Mesenteric fat pad (tissue), 1 donor: Measurements from ENCODE around the gene PRRT1B. TPM values are rescaled to one million over a fixed set of nuclear protein-coding genes. Genes with fewer than 3 reads are reported as not detected.
"Not testable (repeated sequence)": the region's sequence is repeated elsewhere in the genome, so short reads cannot be mapped to it uniquely, and the experiment has no call there.

Experiments used
- DNase-seq: peaks from one replicate; pipeline ENCODE4 v3.0.0-alpha.2; 2020; ENCODE audit warnings: low spot score
- long read RNA-seq: library from polyadenylated mRNA; unstranded; transcript quantifications from one replicate; pipeline ENCODE4 v2.0.0, GENCODE V29; 2020
- total RNA-seq: library from RNA; stranded (reverse); fragmentation: NEBNext Ultra II Directional; extraction: Animal tissue kit (Norgen Biotek cat#: 25700); gene quantifications from one replicate; pipeline ENCODE4 v1.2.1, GENCODE V29; 2021
- donor health status: DM: yes; HTN: yes; CAD: no.

PRRT1B gene
- not detected for total RNA-seq
- long read RNA-seq, partial matches to known transcripts = 0 of 1 reads
- long read RNA-seq, other reads (novel, unspliced or antisense) = 1 of 1 reads

GRCh38 chr9:131545003-131545785 is at the start of gene PRRT1B:
Gene PRRT1B (plus strand): TSS chr9:131545523. CDS start chr9:131545616, 93 bp downstream.
- no peak for DNase-seq

GRCh38 chr9:131495785-131496184 is 49.5 kb upstream of the PRRT1B start:
- no peak for DNase-seq

- DNase-seq = no peak
Observed at GRCh38 chr9:131496844-131497405, 48.4 kb upstream of the PRRT1B start.

GRCh38 chr9:131499254-131499767 is 46.0 kb upstream of the PRRT1B start:
- DNase-seq = no peak

- DNase-seq = no peak
Observed at GRCh38 chr9:131500377-131500776, 44.9 kb upstream of the PRRT1B start.

GRCh38 chr9:131500939-131501541 is 44.3 kb upstream of the PRRT1B start:
- no peak for DNase-seq

- DNase-seq = peak; percentile 96
Observed at GRCh38 chr9:131502781-131503625, 42.3 kb upstream of the PRRT1B start, which contains the start of gene POMT1. Gene POMT1 (plus strand): TSS chr9:131502918. CDS start chr9:131504219, 1,301 bp downstream.

- no peak for DNase-seq
Observed at GRCh38 chr9:131503626-131504465, 41.5 kb upstream of the PRRT1B start.

GRCh38 chr9:131505012-131505411 is 40.3 kb upstream of the PRRT1B start:
- DNase-seq = no peak

- DNase-seq = no peak
Observed at GRCh38 chr9:131511416-131511815, 33.9 kb upstream of the PRRT1B start.

- DNase-seq = no peak
Observed at GRCh38 chr9:131511880-131512279, 33.4 kb upstream of the PRRT1B start.

- DNase-seq = no peak
Observed at GRCh38 chr9:131513177-131513576, 32.1 kb upstream of the PRRT1B start.

GRCh38 chr9:131515559-131516031 is 29.7 kb upstream of the PRRT1B start:
- DNase-seq = not testable (repeated sequence)

- no peak for DNase-seq
Observed at GRCh38 chr9:131516100-131516499, 29.2 kb upstream of the PRRT1B start.

GRCh38 chr9:131516930-131517329 is 28.4 kb upstream of the PRRT1B start:
- no peak for DNase-seq

GRCh38 chr9:131517761-131518190 is 27.5 kb upstream of the PRRT1B start:
- no peak for DNase-seq

GRCh38 chr9:131518553-131518952 is 26.8 kb upstream of the PRRT1B start:
- no peak for DNase-seq

- no peak for DNase-seq
Observed at GRCh38 chr9:131520503-131520902, 24.8 kb upstream of the PRRT1B start.

- DNase-seq = no peak
Observed at GRCh38 chr9:131521203-131521602, 24.1 kb upstream of the PRRT1B start.

- no peak for DNase-seq
Observed at GRCh38 chr9:131521822-131522221, 23.5 kb upstream of the PRRT1B start.
